GM23338 (cell line): Measurements from ENCODE around the gene ZCCHC24. TPM values are rescaled to one million over a fixed set of nuclear protein-coding genes. Genes with fewer than 3 reads are reported as not detected.

Source experiments
- ATAC-seq: fragments of 200-7000 bp; cut with Tn5 transposase; 3 replicates; pipeline ENCODE4 v1.9.1; 2020
- DNase-seq: peaks from one replicate; pipeline ENCODE4 v3.0.0-alpha.2; 2015; ENCODE audit warnings: low spot score
- H2AFZ ChIP-seq: fragments of 200-600 bp; sonication (generic); 2 replicates; pipeline ENCODE4 v1.8.0; 2016; ENCODE audit warnings: antibody characterized with exemption, mild to moderate bottlenecking, moderate library complexity
- H3F3A ChIP-seq: fragments of 200-600 bp; sonication (generic); replicated peaks from 2 replicates; pipeline ENCODE4 v1.8.0; 2017; ENCODE audit warnings: antibody characterized with exemption, mixed run types, low read depth
- H3K27ac ChIP-seq: fragments of 200-600 bp; sonication (generic); 2 replicates; pipeline ENCODE4 v1.6.1; 2016; ENCODE audit warnings: low read depth
- H3K27me3 ChIP-seq: fragments of 200-600 bp; sonication (generic); 2 replicates; pipeline ENCODE4 v1.8.0; 2016; ENCODE audit warnings: mild to moderate bottlenecking, mixed run types, moderate library complexity; ENCODE audit not compliant: insufficient read depth
- H3K36me3 ChIP-seq: fragments of 200-600 bp; sonication (generic); 2 replicates; pipeline ENCODE4 v1.8.0; 2016; ENCODE audit warnings: mild to moderate bottlenecking; ENCODE audit not compliant: insufficient read depth
- H3K4me1 ChIP-seq: fragments of 200-600 bp; sonication (generic); 2 replicates; pipeline ENCODE4 v1.8.0; 2016; ENCODE audit warnings: mild to moderate bottlenecking, moderate library complexity; ENCODE audit not compliant: insufficient read depth
- H3K4me2 ChIP-seq: fragments of 200-600 bp; sonication (generic); 2 replicates; pipeline ENCODE4 v1.7.1; 2017; ENCODE audit warnings: mixed run types
- H3K4me3 ChIP-seq: fragments of 200-600 bp; sonication (generic); 2 replicates; pipeline ENCODE4 v1.6.1; 2016; ENCODE audit warnings: mixed run types
- H3K79me2 ChIP-seq: fragments of 200-600 bp; sonication (generic); replicated peaks from 2 replicates; pipeline ENCODE4 v1.8.0; 2017; ENCODE audit warnings: mild to moderate bottlenecking; ENCODE audit not compliant: insufficient read depth
- H3K9me2 ChIP-seq: fragments of 200-600 bp; sonication (generic); 2 replicates; pipeline ENCODE4 v1.8.0; 2017; ENCODE audit not compliant: insufficient read depth
- H4K20me1 ChIP-seq: fragments of 200-600 bp; sonication (generic); replicated peaks from 2 replicates; pipeline ENCODE4 v1.8.0; 2017; ENCODE audit warnings: mild to moderate bottlenecking; ENCODE audit not compliant: insufficient read depth
- H3K27ac Mint-ChIP-seq: 2 replicates; pipeline ENCODE4 v1.8.0; 2020; ENCODE audit warnings: inconsistent platforms, mild to moderate bottlenecking, moderate library complexity, mixed read lengths
- H3K27me3 Mint-ChIP-seq: 3 replicates; pipeline ENCODE4 v1.8.0; 2022; ENCODE audit warnings: low read depth, mild to moderate bottlenecking, moderate library complexity, mixed read lengths, inconsistent platforms; ENCODE audit not compliant: insufficient read depth, poor library complexity
- H3K36me3 Mint-ChIP-seq: 3 replicates; pipeline ENCODE4 v1.8.0; 2021; ENCODE audit warnings: low read depth, mild to moderate bottlenecking, inconsistent platforms, moderate library complexity, mixed read lengths
- H3K4me1 Mint-ChIP-seq: 3 replicates; pipeline ENCODE4 v1.8.0; 2020; ENCODE audit warnings: mild to moderate bottlenecking, inconsistent platforms, mixed read lengths
- H3K4me3 Mint-ChIP-seq: 3 replicates; pipeline ENCODE4 v1.8.0; 2021; ENCODE audit warnings: moderate library complexity, mild to moderate bottlenecking, inconsistent platforms, mixed read lengths
- H3K9me3 Mint-ChIP-seq: 3 replicates; pipeline ENCODE4 v1.8.0; 2020; ENCODE audit warnings: moderate library complexity, mild to moderate bottlenecking, inconsistent platforms, mixed read lengths
- CREB1 ChIP-seq: fragments of 250-450 bp; sonication (Bioruptor Pico); IDR thresholded peaks from 2 replicates; pipeline ENCODE4 v1.5.0; 2020; ENCODE audit warnings: low read depth, mild to moderate bottlenecking, moderate library complexity
- CTCF ChIP-seq, 2 experiments: fragments of 200-600 bp in 1 of 2; sonication (generic) in 1 of 2; conservative IDR thresholded peaks; 2 replicates each; pipeline versions ENCODE4 v1.5.1 to v1.6.1; 2016 to 2017; ENCODE audit warnings: antibody characterized with exemption in 2 of 2, low read depth in 2 of 2, mild to moderate bottlenecking in 2 of 2, moderate library complexity in 1 of 2
- EZH2phosphoT487 ChIP-seq: fragments of 200-600 bp; sonication (generic); IDR thresholded peaks from one replicate; pipeline ENCODE4 v1.8.1; 2018; ENCODE audit warnings: antibody characterized with exemption; ENCODE audit not compliant: unreplicated experiment
- JUNB ChIP-seq: IDR thresholded peaks from one replicate; pipeline ENCODE4 v1.6.1; 2016; ENCODE audit warnings: antibody characterized with exemption; ENCODE audit not compliant: unreplicated experiment
- NANOG ChIP-seq: IDR thresholded peaks from 2 replicates; pipeline ENCODE4 v1.6.1; 2016; ENCODE audit warnings: antibody characterized with exemption, borderline replicate concordance
- ZNF114 ChIP-seq: fragments of 250-450 bp; sonication (Bioruptor Pico); IDR thresholded peaks from 2 replicates; pipeline ENCODE4 v1.5.0; 2020; ENCODE audit warnings: mild to moderate bottlenecking, moderate library complexity
- polyA plus RNA-seq: library from polyadenylated mRNA; unstranded; fragments of >200 nt; fragmentation: Nextera tagmentation; extraction: Ambion mirVana; gene quantifications from 2 replicates; pipeline ENCODE4 v1.2.1, GENCODE V29; 2016
- total RNA-seq: library from RNA; depleted of rRNA; stranded (reverse); fragments of >200 nt; shearing (Covaris generic); gene quantifications from 2 replicates; pipeline ENCODE4 v1.2.3, GENCODE V29; 2014

The ZCCHC24 gene
- total and polyA plus RNA-seq, 2 experiments from 2014 or later, result 2.0 to 10.1 TPM

- Mint-ChIP-seq H3K27ac (no peak overlapping the region), H3K4me1 (no peaks in the 10 kb centered on the region), H3K9me3 (no peaks in the 10 kb centered on the region), H3K27me3 (peaks cover 2% of the 10 kb centered on the region), H3K36me3 (no peaks in the 10 kb centered on the region), H3K4me3 (no peak overlapping the region)
- ATAC-seq, result no peak
- no peaks in the 10 kb centered on the region for H3K4me1 ChIP-seq
- H3K4me3 ChIP-seq, result no peak overlapping the region
- no peaks in the 10 kb centered on the region for H4K20me1 ChIP-seq
- H2AFZ ChIP-seq, result no peak overlapping the region
- no peak for DNase-seq
- TF ChIP-seq JUNB (no peak), CTCF (conservative IDR thresholded peaks at IDR 0.05; ENCODE audit: low read depth in 2 of 2) (no peak)
- H3F3A ChIP-seq, result no peaks in the 10 kb centered on the region
- no peaks in the 10 kb centered on the region for H3K27me3 ChIP-seq
- H3K4me2 ChIP-seq, result no peak overlapping the region
- no peaks in the 10 kb centered on the region for H3K9me2 ChIP-seq
- H3K27ac ChIP-seq, result no peak overlapping the region
- H3K79me2 ChIP-seq, result no peaks in the 10 kb centered on the region
- H3K36me3 ChIP-seq, result no peaks in the 10 kb centered on the region
These were observed 52.8 kb downstream of the ZCCHC24 start for GRCh38 chr10:79392506-79393176.

GRCh38 chr10:79392020-79392398, 53.4 kb downstream of the ZCCHC24 start:
- no peaks in the 10 kb centered on the region for H3K9me2 ChIP-seq
- no peaks in the 10 kb centered on the region for H3K36me3 Mint-ChIP-seq
- no peaks in the 10 kb centered on the region for H4K20me1 ChIP-seq
- H3K27me3 ChIP-seq, result no peaks in the 10 kb centered on the region
- H2AFZ ChIP-seq, result no peak overlapping the region
- H3K9me3 Mint-ChIP-seq, result no peaks in the 10 kb centered on the region
- no peak overlapping the region for H3K4me3 ChIP-seq
- no peak overlapping the region for H3K4me3 Mint-ChIP-seq
- no peak for TF ChIP-seq ZNF114 (CRISPR knock-in tag)
- TF ChIP-seq EZH2phosphoT487, result no peak
- no peak for TF ChIP-seq CTCF (conservative IDR thresholded peaks at IDR 0.05; ENCODE audit: low read depth in 2 of 2)
- TF ChIP-seq NANOG, result no peak
- no peak for TF ChIP-seq CREB1 (CRISPR knock-in tag)
- ATAC-seq, result no peak
- no peaks in the 10 kb centered on the region for H3K4me1 Mint-ChIP-seq
- no peak overlapping the region for H3K27ac ChIP-seq
- H3K4me1 ChIP-seq, result no peaks in the 10 kb centered on the region
- H3K27me3 Mint-ChIP-seq, result peaks cover 2% of the 10 kb centered on the region
- no peak for DNase-seq
- H3K79me2 ChIP-seq, result no peaks in the 10 kb centered on the region
- no peaks in the 10 kb centered on the region for H3K36me3 ChIP-seq
- no peak overlapping the region for H3K27ac Mint-ChIP-seq
- no peak overlapping the region for H3K4me2 ChIP-seq
- no peaks in the 10 kb centered on the region for H3F3A ChIP-seq
